ENCODE data around the gene PTGS1.

The PTGS1 gene

DNA sequence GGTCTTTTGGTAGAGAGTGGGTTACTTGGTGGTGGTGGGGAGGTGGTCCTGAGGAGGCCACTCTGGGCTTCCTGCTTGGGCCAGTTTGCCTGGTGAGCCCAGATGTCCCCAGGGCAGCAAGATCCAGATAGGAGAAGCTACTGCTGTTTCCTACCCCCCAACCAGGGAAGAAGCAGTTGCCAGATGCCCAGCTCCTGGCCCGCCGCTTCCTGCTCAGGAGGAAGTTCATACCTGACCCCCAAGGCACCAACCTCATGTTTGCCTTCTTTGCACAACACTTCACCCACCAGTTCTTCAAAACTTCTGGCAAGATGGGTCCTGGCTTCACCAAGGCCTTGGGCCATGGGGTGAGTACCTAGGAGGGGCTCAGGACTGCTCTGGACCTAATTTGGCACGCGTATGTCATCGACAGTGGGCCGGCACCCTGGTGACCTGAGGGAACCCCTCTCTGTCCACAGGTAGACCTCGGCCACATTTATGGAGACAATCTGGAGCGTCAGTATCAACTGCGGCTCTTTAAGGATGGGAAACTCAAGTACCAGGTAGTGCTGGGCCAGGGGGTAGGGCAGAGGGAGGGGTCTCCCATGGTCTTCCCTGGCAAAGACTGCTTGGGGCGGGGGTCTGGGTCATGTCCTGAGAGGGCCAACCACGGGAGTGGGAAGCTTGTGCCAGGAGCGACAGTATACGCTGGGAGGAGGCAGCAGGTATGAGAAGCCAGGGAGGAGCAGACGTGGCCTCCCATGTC lies 10.6 kb downstream of the PTGS1 start:
- TF ChIP-seq, protein P1, sequence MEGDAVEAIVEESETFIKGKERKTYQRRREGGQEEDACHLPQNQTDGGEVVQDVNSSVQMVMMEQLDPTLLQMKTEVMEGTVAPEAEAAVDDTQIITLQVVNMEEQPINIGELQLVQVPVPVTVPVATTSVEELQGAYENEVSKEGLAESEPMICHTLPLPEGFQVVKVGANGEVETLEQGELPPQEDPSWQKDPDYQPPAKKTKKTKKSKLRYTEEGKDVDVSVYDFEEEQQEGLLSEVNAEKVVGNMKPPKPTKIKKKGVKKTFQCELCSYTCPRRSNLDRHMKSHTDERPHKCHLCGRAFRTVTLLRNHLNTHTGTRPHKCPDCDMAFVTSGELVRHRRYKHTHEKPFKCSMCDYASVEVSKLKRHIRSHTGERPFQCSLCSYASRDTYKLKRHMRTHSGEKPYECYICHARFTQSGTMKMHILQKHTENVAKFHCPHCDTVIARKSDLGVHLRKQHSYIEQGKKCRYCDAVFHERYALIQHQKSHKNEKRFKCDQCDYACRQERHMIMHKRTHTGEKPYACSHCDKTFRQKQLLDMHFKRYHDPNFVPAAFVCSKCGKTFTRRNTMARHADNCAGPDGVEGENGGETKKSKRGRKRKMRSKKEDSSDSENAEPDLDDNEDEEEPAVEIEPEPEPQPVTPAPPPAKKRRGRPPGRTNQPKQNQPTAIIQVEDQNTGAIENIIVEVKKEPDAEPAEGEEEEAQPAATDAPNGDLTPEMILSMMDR (IDR thresholded peaks at IDR 0.05; ENCODE audit: insufficient read depth, low read depth, low read length, missing control alignments) = no peak
- no peak overlapping the region for H3K4me3 ChIP-seq (ENCODE audit: low read depth, low read length)
- DNase-seq (ENCODE audit: low read depth) = no peak

DNA sequence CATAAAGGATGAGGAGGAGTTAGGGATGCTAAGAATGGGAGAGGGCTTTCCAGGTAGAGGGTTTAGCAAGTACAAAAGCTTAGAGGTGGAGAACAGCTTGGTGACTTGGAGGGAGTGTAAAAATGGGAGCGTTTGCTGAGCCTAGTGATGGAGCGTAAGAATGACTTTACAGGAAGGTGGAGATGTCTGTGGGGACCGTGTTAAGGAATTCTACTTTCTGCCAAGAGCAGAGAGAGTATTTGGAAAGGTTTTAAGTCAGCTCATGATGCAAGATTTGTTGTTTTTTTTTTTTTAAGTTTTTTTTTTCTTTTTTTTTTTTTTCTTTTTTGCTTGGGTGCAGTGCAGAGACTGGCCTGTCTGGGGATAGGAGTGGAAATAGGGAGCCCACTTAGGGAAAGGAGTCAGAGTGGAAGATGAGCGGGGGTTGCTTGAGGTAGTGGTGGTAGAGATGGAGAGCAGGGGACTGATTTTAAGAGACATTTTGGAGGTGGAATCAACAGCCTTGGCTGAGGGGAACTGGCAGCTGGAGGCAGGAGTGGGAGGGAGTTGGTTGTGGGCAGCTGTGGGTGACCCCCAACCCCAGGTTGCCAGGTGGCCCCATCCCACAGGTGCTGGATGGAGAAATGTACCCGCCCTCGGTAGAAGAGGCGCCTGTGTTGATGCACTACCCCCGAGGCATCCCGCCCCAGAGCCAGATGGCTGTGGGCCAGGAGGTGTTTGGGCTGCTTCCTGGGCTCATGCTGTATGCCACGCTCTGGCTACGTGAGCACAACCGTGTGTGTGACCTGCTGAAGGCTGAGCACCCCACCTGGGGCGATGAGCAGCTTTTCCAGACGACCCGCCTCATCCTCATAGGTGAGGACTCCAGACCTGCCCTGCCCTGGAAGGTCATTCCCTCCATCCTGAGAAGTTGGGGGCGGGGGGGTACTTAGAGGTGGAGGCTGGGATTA lies 12.4 kb downstream of the PTGS1 start:
- DNase-seq (ENCODE audit: low read depth) = no peak
- TF ChIP-seq, protein P1 (IDR thresholded peaks at IDR 0.05; ENCODE audit: insufficient read depth, low read depth, low read length, missing control alignments) = no peak
- H3K4me3 ChIP-seq (ENCODE audit: low read depth, low read length) = no peak overlapping the region

DNA sequence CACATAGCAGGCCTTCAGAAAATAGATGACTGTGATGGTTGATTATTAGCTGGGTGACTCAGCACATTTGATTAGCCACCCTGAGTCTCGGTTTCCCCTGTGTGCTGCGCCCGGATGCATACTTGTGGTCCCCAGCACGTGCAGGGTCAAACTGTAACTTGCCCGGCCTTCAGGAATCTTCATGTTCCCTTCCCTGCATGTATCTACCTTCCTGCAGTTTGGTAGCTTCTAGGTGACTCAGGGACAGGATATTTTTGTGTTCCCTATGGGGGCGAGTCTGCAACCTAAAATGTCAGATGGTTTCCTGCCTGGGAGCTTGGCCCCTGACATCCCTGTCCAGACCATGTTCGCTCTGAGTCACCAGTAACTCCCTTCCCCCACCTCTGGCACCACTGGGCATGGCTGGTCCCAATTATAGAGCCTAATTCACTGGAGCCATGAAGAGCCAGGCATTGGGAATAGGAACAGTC lies 13.2 kb downstream of the PTGS1 start:
- no peak for DNase-seq (ENCODE audit: low read depth)
- TF ChIP-seq, protein P1 (IDR thresholded peaks at IDR 0.05; ENCODE audit: insufficient read depth, low read depth, low read length, missing control alignments) = no peak
- no peak overlapping the region for H3K4me3 ChIP-seq (ENCODE audit: low read depth, low read length)

DNA sequence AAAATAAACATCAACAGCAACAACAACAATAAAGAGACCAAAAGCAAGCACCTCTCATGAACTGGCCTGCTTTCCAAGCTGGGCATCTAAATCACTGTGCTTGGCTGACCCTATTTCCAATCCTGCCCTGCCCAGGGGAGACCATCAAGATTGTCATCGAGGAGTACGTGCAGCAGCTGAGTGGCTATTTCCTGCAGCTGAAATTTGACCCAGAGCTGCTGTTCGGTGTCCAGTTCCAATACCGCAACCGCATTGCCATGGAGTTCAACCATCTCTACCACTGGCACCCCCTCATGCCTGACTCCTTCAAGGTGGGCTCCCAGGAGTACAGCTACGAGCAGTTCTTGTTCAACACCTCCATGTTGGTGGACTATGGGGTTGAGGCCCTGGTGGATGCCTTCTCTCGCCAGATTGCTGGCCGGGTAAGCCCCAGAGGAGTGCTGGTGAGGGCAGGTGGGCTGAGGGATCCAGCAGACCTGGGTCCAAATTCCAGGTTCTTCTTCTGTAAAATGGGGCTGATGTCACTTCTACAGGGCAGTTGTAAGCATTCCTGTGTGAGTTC lies 15.6 kb downstream of the PTGS1 start:
- no peak overlapping the region for H3K4me3 ChIP-seq (ENCODE audit: low read depth, low read length)
- TF ChIP-seq, protein P1 (IDR thresholded peaks at IDR 0.05; ENCODE audit: insufficient read depth, low read depth, low read length, missing control alignments) = no peak
- no peak for DNase-seq (ENCODE audit: low read depth)

DNA sequence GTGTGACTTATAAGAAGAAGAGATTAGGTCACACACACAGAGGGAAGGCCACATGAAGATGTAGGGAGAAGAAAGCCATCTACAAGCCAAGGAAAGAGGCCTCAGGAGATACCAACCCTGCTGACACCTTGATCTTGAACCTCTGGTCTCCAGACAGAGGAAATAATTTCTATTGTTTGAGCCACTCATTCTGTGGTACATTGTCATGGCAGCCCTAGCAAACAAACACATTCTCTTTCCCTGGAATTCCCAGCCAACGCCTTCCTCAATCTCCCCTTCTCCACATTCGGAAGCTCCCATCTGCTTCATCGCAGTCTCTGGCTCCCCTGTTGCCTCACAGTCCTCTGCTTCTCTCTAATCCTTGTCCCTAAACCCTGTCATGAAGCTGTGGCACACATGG lies 16.7 kb downstream of the PTGS1 start:
- DNase-seq (ENCODE audit: low read depth) = no peak
- H3K4me3 ChIP-seq (ENCODE audit: low read depth, low read length) = no peak overlapping the region
- TF ChIP-seq, protein P1 (IDR thresholded peaks at IDR 0.05; ENCODE audit: insufficient read depth, low read depth, low read length, missing control alignments) = no peak

DNA sequence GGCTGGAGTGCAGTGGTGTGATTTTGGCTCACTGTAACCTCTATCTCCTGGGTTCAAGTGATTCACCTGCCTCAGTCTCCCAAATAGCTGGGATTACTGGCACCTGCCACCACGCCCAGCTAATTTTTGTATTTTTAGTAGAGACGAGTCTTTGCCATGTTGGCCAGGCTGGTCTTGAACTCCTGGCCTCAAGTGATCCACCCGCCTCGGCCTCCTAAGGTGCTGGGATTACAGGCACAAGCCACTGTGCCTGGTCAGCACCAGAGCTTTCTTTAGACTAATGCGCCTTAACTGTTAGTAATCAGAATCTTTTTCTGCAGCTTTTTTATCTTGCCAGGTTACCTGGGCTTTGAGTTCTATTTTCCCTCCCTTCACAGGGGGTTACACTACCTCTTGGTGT lies 18.4 kb downstream of the PTGS1 start:
- H3K4me3 ChIP-seq (ENCODE audit: low read depth, low read length) = no peak overlapping the region
- no peak for DNase-seq (ENCODE audit: low read depth)
- TF ChIP-seq, protein P1 (IDR thresholded peaks at IDR 0.05; ENCODE audit: insufficient read depth, low read depth, low read length, missing control alignments) = no peak
